ENCODE data around the gene AP4E1.

The AP4E1 gene

DNA sequence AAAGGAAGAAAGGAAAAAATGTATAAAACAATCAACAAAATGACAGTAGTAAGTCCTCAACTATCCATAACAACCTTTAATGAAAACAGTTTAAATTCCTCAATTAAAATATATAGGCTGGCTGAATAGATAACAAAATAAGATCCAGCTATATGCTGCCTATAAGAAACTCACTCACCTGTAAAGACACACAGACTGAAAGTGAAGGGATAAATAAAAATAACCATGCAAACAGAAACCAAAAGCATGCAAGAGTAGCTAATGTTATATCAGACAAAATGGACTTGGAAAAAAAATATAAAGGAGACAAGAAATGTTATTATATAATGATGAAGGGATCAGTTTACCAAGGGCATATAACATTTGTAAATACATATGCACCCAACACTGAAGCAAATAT, 51.2 kb downstream of the AP4E1 start:
- no peak overlapping the region for H4K91ac ChIP-seq (ENCODE audit: low read depth, low read length, poor library complexity)
- no peak overlapping the region for H4K8ac ChIP-seq (ENCODE audit: low read depth, low read length)
- H3K4me1 ChIP-seq (ENCODE audit: control insufficient read depth in 2 of 2, insufficient read depth in 1 of 2, low read depth in 1 of 2, low read length in 2 of 2), result no peaks in the 10 kb centered on the region
- H3K18ac ChIP-seq (ENCODE audit: low read length), result no peak overlapping the region
- H3K4me3 ChIP-seq (ENCODE audit: low read length in 2 of 2), result no peak overlapping the region
- peaks cover 3 to 46% of the 10 kb centered on the region in 2 donors for H3K9me3 ChIP-seq (replicated peaks in 1 of 2; ENCODE audit: control insufficient read depth in 2 of 2, insufficient read depth in 1 of 2, low read depth in 1 of 2, low read length in 2 of 2)
- no peak overlapping the region for H2AFZ ChIP-seq (ENCODE audit: low read length)
- H3K9ac ChIP-seq (ENCODE audit: low read depth, low read length, poor library complexity), result no peak overlapping the region
- no peak overlapping the region for H3K4ac ChIP-seq (ENCODE audit: low read length)
- H2AK5ac ChIP-seq (ENCODE audit: low read depth, low read length), result no peak overlapping the region
- peaks cover 2% of the 10 kb centered on the region for H3K79me1 ChIP-seq (ENCODE audit: low read depth, low read length)
- H3K36me3 ChIP-seq (replicated peaks in 1 of 2; ENCODE audit: control insufficient read depth in 2 of 2, insufficient read depth in 2 of 2, low read length in 2 of 2), result peaks cover 4 to 81% of the 10 kb centered on the region in 2 donors
- H3K14ac ChIP-seq (ENCODE audit: low read length), result no peak overlapping the region
- H3K4me2 ChIP-seq (ENCODE audit: insufficient read depth, low read length, poor library complexity, severe bottlenecking), result no peak overlapping the region
- no peak overlapping the region for H2BK15ac ChIP-seq (ENCODE audit: low read length)
- no peak overlapping the region for H2BK5ac ChIP-seq (ENCODE audit: low read length)
- DNase-seq (ENCODE audit: low spot score), result no peak
- no peak overlapping the region for H2BK12ac ChIP-seq (ENCODE audit: low read length)
- H3K27me3 ChIP-seq (ENCODE audit: control insufficient read depth in 3 of 3, insufficient read depth in 3 of 3, low read depth in 1 of 3, low read length in 3 of 3), result peaks cover 0 to 2% (median 0%) of the 10 kb centered on the region in 3 experiments
- no peak overlapping the region for H3K27ac ChIP-seq (replicated peaks; ENCODE audit: low read length)
- H3K23ac ChIP-seq (ENCODE audit: low read depth, low read length, poor library complexity), result no peak overlapping the region
- H2BK120ac ChIP-seq (ENCODE audit: low read depth, low read length), result no peak overlapping the region

DNA sequence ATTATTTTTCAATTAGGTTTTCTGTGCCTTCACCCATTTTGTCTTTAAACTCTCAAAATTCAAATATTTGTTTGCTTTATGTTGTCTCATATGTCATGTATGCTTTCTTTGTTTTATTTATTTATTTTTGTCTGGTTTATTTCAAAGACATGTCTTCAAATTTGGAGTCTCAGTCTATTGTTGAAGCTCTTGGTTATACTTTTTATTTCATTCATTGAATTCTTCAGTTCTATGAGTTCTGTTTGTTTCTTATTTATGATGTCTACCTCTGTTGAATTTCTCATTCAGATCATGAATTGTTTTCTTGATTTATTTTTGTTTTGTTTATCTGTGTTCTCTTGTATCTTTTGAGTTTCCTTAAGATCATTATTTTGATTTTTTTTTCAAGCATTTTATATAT, 55.6 kb downstream of the AP4E1 start:
- Histone ChIP-seq H2AK5ac (ENCODE audit: low read depth, low read length) (no peak overlapping the region), H2BK5ac (ENCODE audit: low read length) (no peak overlapping the region), H3K27me3 (ENCODE audit: control insufficient read depth in 3 of 3, insufficient read depth in 3 of 3, low read depth in 1 of 3, low read length in 3 of 3) (peaks cover 0 to 2% (median 0%) of the 10 kb centered on the region in 3 experiments), H2BK120ac (ENCODE audit: low read depth, low read length) (no peak overlapping the region), H3K4me1 (ENCODE audit: control insufficient read depth in 2 of 2, insufficient read depth in 1 of 2, low read depth in 1 of 2, low read length in 2 of 2) (no peaks in the 10 kb centered on the region), H3K4me3 (ENCODE audit: low read length in 2 of 2) (no peak overlapping the region), H3K18ac (ENCODE audit: low read length) (no peak overlapping the region), H3K79me1 (ENCODE audit: low read depth, low read length) (no peaks in the 10 kb centered on the region), H2BK12ac (ENCODE audit: low read length) (no peak overlapping the region), H4K91ac (ENCODE audit: low read depth, low read length, poor library complexity) (no peak overlapping the region), H3K14ac (ENCODE audit: low read length) (no peak overlapping the region), H2BK15ac (ENCODE audit: low read length) (no peak overlapping the region), H3K27ac (replicated peaks; ENCODE audit: low read length) (no peak overlapping the region), H3K9ac (ENCODE audit: low read depth, low read length, poor library complexity) (no peak overlapping the region), H4K8ac (ENCODE audit: low read depth, low read length) (no peak overlapping the region), H3K4me2 (ENCODE audit: insufficient read depth, low read length, poor library complexity, severe bottlenecking) (no peak overlapping the region), H3K4ac (ENCODE audit: low read length) (no peak overlapping the region), H3K23ac (ENCODE audit: low read depth, low read length, poor library complexity) (no peak overlapping the region), H3K36me3 (replicated peaks in 1 of 2; ENCODE audit: control insufficient read depth in 2 of 2, insufficient read depth in 2 of 2, low read length in 2 of 2) (peaks cover 7 to 55% of the 10 kb centered on the region in 2 donors), H2AFZ (ENCODE audit: low read length) (no peak overlapping the region), H3K9me3 (replicated peaks in 1 of 2; ENCODE audit: control insufficient read depth in 2 of 2, insufficient read depth in 1 of 2, low read depth in 1 of 2, low read length in 2 of 2) (peaks cover 8 to 47% of the 10 kb centered on the region in 2 donors)
- DNase-seq (ENCODE audit: low spot score), result no peak

GRCh38 chr15:50968353-50968752, 59.9 kb downstream of the AP4E1 start:
- H3K4me3 ChIP-seq (ENCODE audit: low read length in 2 of 2), result no peak overlapping the region
- no peak overlapping the region for H4K8ac ChIP-seq (ENCODE audit: low read depth, low read length)
- no peaks in the 10 kb centered on the region for H3K4me1 ChIP-seq (ENCODE audit: control insufficient read depth in 2 of 2, insufficient read depth in 1 of 2, low read depth in 1 of 2, low read length in 2 of 2)
- H4K91ac ChIP-seq (ENCODE audit: low read depth, low read length, poor library complexity), result no peak overlapping the region
- peaks cover 0 to 2% (median 0%) of the 10 kb centered on the region in 3 experiments for H3K27me3 ChIP-seq (ENCODE audit: control insufficient read depth in 3 of 3, insufficient read depth in 3 of 3, low read depth in 1 of 3, low read length in 3 of 3)
- no peak overlapping the region for H2BK15ac ChIP-seq (ENCODE audit: low read length)
- H3K23ac ChIP-seq (ENCODE audit: low read depth, low read length, poor library complexity), result no peak overlapping the region
- no peak overlapping the region for H3K14ac ChIP-seq (ENCODE audit: low read length)
- no peak overlapping the region for H3K4me2 ChIP-seq (ENCODE audit: insufficient read depth, low read length, poor library complexity, severe bottlenecking)
- no peak for DNase-seq (ENCODE audit: low spot score)
- H3K27ac ChIP-seq (replicated peaks; ENCODE audit: low read length), result no peak overlapping the region
- no peak overlapping the region for H3K9ac ChIP-seq (ENCODE audit: low read depth, low read length, poor library complexity)
- peaks cover 11 to 50% of the 10 kb centered on the region in 2 donors for H3K36me3 ChIP-seq (replicated peaks in 1 of 2; ENCODE audit: control insufficient read depth in 2 of 2, insufficient read depth in 2 of 2, low read length in 2 of 2)
- no CpG with 5 or more reads among the region's 2 CpGs for WGBS, 2 donors (ENCODE audit: extremely low coverage in 2 of 2, insufficient read length in 2 of 2, insufficient replicate concordance in 1 of 2)
- no peak overlapping the region for H2AK5ac ChIP-seq (ENCODE audit: low read depth, low read length)
- H2BK12ac ChIP-seq (ENCODE audit: low read length), result no peak overlapping the region
- H3K4ac ChIP-seq (ENCODE audit: low read length), result no peak overlapping the region
- H2BK5ac ChIP-seq (ENCODE audit: low read length), result no peak overlapping the region
- H3K9me3 ChIP-seq (replicated peaks in 1 of 2; ENCODE audit: control insufficient read depth in 2 of 2, insufficient read depth in 1 of 2, low read depth in 1 of 2, low read length in 2 of 2), result peaks cover 11 to 52% of the 10 kb centered on the region in 2 donors
- peaks cover 2% of the 10 kb centered on the region for H3K79me1 ChIP-seq (ENCODE audit: low read depth, low read length)
- no peak overlapping the region for H3K18ac ChIP-seq (ENCODE audit: low read length)
- no peak overlapping the region for H2AFZ ChIP-seq (ENCODE audit: low read length)
- H2BK120ac ChIP-seq (ENCODE audit: low read depth, low read length), result no peak overlapping the region

GRCh38 chr15:50970524-50970923, 62.0 kb downstream of the AP4E1 start:
- Histone ChIP-seq H3K79me1 (ENCODE audit: low read depth, low read length) (peaks cover 2% of the 10 kb centered on the region), H2BK5ac (ENCODE audit: low read length) (no peak overlapping the region), H3K9me3 (replicated peaks in 1 of 2; ENCODE audit: control insufficient read depth in 2 of 2, insufficient read depth in 1 of 2, low read depth in 1 of 2, low read length in 2 of 2) (peaks cover 4 to 43% of the 10 kb centered on the region in 2 donors), H3K4ac (ENCODE audit: low read length) (no peak overlapping the region), H3K9ac (ENCODE audit: low read depth, low read length, poor library complexity) (no peak overlapping the region), H4K8ac (ENCODE audit: low read depth, low read length) (no peak overlapping the region), H3K4me3 (ENCODE audit: low read length in 2 of 2) (no peak overlapping the region), H3K27me3 (ENCODE audit: control insufficient read depth in 3 of 3, insufficient read depth in 3 of 3, low read depth in 1 of 3, low read length in 3 of 3) (peaks cover 0 to 2% (median 0%) of the 10 kb centered on the region in 3 experiments), H3K4me2 (ENCODE audit: insufficient read depth, low read length, poor library complexity, severe bottlenecking) (no peak overlapping the region), H3K18ac (ENCODE audit: low read length) (no peak overlapping the region), H4K91ac (ENCODE audit: low read depth, low read length, poor library complexity) (no peak overlapping the region), H3K27ac (replicated peaks; ENCODE audit: low read length) (no peak overlapping the region), H2BK12ac (ENCODE audit: low read length) (no peak overlapping the region), H2AFZ (ENCODE audit: low read length) (no peak overlapping the region), H2AK5ac (ENCODE audit: low read depth, low read length) (no peak overlapping the region), H3K4me1 (ENCODE audit: control insufficient read depth in 2 of 2, insufficient read depth in 1 of 2, low read depth in 1 of 2, low read length in 2 of 2) (no peaks in the 10 kb centered on the region), H3K14ac (ENCODE audit: low read length) (no peak overlapping the region), H3K36me3 (replicated peaks in 1 of 2; ENCODE audit: control insufficient read depth in 2 of 2, insufficient read depth in 2 of 2, low read length in 2 of 2) (peaks cover 5 to 44% of the 10 kb centered on the region in 2 donors), H3K23ac (ENCODE audit: low read depth, low read length, poor library complexity) (no peak overlapping the region), H2BK120ac (ENCODE audit: low read depth, low read length) (no peak overlapping the region), H2BK15ac (ENCODE audit: low read length) (no peak overlapping the region)
- DNase-seq (ENCODE audit: low spot score), result no peak
- no CpG with 5 or more reads among the region's 2 CpGs for WGBS, 2 donors (ENCODE audit: extremely low coverage in 2 of 2, insufficient read length in 2 of 2, insufficient replicate concordance in 1 of 2)

Measured in neuronal stem cell (in vitro differentiated cells).